NCI-H2081 (cell line): ENCODE results near the gene HS2ST1.
"Not testable (repeated sequence)": the region's sequence is repeated elsewhere in the genome, so short reads cannot be mapped to it uniquely, and the experiment has no call there.

Experiments used
- DNase-seq, 2 experiments: peaks; one replicate each; lab custom pipeline; 2025; lab: John Stamatoyannopoulos, UW

The HS2ST1 gene

GRCh38 chr1:86971778-86972177, 57.3 kb downstream of the HS2ST1 start:
- no peak for DNase-seq

GRCh38 chr1:86972262-86972661, 57.8 kb downstream of the HS2ST1 start:
- peak; percentile 14 to 63 for DNase-seq

- no peak for DNase-seq
These were observed 61.6 kb downstream of the HS2ST1 start for GRCh38 chr1:86975993-86976550.

DNA sequence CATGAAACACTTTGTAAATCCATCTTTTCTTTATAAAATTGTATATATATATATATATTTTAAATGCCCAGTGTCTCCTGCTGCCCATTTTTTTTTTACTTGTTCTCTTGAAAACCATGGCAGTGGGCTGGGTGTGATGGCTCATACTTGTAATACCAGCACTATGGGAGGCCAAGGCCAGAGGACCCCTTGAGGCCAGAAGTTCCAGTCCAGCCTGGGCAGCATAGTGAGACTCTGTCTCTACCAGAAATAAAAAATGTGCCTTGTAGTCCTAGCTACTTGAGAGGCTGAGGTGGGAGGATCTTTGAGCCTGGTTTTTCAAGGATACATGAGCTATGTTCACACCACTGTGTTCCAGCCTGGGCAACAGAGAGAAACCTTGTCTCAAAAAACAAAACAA, 62.2 kb downstream of the HS2ST1 start:
- no peak for DNase-seq

DNA sequence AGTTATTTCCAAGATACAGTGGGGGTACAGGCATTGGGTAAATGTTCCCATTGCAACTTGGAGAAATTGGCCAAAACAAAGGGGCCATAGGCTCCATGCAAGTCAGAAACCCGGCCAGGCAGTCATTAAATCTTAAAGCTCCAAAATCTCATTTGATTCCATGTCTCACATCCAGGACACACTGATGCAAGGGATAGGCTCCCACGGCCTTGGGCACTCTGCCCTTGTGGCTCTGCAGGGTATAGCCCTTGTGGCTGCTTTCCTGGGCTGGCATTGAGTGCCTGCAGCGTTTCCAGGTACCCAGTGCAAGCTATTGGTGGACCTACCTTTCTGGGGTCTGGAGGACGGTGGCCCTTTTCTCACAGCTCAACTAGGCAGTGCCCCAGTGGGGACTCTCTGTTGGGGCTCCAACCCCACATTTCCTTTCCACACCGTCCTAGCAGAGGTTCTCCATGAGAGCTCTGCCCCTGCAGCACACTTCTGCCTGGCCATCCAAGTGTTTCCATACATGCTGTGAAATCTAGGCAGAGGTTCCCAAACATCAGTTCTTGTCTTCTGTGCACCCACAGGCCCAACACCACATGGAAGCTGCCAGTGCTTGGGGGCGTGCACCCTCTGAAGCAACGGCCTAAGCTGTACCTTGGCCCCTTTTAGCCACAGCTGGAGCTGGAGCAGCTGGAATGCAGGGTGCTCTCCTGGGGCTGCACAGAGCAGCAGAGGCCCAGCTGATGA, 67.2 kb downstream of the HS2ST1 start:
- no peak for DNase-seq

DNA sequence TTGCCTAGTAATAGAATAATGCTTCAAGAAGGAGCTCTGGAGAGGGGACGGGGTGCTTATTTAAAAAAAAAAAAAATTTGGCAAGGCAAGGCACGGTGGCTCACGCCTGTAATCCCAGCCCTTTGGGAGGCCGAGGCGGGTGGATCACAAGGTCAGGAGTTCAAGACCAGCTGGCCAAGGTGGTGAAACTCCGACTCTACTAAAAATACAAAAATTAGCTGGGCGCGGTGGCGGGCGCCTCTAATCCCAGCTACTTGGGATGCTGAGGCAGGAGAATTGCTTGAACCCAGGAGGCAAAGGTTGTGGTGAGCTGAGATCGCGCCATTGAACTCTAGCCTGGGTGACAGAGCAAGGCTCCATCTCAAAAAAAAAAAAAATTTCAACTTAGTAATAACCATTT, 69.2 kb downstream of the HS2ST1 start:
- not testable (repeated sequence) for DNase-seq

GRCh38 chr1:86987446-86987845, 73.0 kb downstream of the HS2ST1 start:
- DNase-seq = no peak

- DNase-seq = no peak
These were observed 74.4 kb downstream of the HS2ST1 start for GRCh38 chr1:86988835-86989234.

DNA sequence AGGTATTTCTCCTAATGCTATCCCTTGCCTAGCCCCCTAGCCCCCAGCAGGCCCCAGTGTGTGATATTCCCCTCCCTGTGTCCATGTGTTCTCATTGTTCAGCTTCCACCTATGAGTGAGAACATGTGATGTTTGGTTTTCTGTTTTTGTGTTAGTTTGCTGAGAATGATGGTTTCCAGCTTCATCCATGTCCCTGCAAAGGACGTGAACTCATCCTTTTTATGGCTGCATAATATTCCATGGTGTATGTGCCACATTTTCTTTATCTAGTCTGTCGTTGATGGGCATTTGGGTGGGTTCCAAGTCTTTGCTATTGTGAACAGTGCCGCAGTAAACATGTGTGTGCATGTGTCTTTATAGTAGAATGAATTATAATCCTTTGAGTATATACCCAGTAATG, 75.3 kb downstream of the HS2ST1 start:
- DNase-seq = not testable (repeated sequence)

- no peak for DNase-seq
These were observed 76.4 kb downstream of the HS2ST1 start for GRCh38 chr1:86990826-86991225.

- no peak for DNase-seq
These were observed 77.2 kb downstream of the HS2ST1 start for GRCh38 chr1:86991549-86992186.

DNA sequence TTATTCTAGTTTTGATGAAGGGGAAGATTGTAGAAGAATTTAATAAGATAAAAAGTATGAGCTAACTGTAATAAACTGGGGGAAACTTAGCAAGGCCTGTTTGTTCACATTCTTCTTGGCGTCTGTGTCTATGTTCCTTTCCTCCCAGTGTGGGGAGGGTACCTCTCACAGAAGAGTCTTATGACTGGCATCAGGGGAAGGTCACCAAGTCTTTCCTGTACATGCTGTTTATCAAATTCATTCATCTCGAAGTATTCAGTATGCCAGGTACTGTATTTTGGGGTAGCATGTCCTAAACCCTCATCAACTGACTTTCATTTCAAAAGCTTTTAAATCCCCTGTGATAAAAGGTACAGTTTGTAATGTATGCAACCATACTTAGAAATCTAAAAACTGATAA, 78.4 kb downstream of the HS2ST1 start:
- no peak for DNase-seq

GRCh38 chr1:86993269-86993985, 79.0 kb downstream of the HS2ST1 start:
- DNase-seq = no peak

GRCh38 chr1:86994061-86994460, 79.6 kb downstream of the HS2ST1 start:
- no peak for DNase-seq

DNA sequence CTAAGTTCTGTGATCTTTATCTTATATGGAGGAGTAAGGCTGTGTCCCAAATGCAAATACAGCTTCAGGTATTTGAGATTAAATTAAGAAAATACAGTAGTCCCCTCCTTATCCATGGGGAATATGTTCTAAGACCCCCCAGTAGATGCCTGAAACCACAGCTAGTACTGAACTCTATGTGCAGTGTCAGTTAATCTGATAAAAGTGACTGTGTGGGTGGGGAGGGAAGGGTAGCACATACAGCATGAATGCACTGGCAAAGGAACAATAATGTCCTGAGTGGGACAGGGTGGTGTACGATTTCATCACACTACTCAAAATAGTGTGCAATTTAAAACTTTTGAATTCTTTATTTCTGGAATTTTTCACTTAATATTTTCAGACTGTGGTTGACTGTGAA, 83.1 kb downstream of the HS2ST1 start:
- no peak for DNase-seq

- DNase-seq = no peak
These were observed 83.8 kb downstream of the HS2ST1 start for GRCh38 chr1:86998280-86998679.

DNA sequence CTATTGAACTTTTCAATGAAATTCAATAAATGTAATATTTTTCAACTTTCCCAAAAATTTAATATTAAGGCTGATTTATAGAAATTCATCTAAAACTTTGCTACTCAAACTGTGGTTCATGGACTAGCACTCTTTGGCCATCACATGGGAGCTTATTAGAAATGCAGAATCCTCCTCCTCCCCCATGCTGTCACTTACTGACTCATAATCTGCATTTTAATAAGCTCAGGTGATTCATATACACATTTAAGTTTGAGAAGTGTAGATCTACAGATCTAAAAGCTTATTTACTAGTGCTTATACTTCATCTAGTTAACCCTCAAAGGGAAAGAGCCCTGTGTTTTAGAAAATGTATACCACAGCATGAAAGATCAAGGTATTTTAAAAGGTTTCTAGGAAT, 84.3 kb downstream of the HS2ST1 start:
- no peak for DNase-seq

DNA sequence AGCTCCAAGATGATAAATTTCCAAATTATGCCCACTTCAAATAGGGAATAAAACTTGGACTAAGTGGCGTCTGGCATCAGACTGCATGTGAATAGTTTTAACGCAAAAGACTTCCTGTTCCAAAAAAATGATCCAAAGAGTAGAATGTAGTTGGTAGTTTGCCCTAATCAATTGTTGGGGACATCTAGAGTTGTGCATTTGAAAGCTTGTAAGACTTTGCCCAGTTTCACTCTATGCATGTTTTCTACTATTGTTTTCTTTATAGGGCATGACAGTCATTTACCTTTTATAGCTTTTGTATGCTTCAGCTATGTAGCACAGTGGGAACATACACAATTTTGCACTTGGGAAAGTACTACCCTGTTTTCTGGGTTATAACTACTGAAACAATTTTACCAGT, 86.0 kb downstream of the HS2ST1 start:
- no peak for DNase-seq

DNA sequence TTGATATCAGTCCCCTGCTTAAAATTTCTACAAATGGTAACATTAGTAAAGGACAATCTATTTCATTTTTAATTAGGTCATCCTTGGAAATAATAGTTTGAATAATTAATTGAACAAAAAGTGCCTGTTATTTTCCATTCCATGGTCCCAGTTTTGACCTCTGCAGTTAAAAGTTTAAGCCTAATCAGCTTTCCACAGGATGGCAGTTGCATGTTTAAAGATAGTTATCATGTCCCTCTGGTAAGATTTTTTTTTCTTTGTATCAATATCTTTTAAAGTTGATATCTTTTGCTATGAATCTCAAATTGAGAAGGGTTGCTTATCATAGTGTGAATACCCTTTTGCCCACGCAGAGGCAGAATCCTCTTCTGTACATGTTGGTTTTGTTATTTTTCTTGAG, 90.4 kb downstream of the HS2ST1 start:
- no peak for DNase-seq

DNA sequence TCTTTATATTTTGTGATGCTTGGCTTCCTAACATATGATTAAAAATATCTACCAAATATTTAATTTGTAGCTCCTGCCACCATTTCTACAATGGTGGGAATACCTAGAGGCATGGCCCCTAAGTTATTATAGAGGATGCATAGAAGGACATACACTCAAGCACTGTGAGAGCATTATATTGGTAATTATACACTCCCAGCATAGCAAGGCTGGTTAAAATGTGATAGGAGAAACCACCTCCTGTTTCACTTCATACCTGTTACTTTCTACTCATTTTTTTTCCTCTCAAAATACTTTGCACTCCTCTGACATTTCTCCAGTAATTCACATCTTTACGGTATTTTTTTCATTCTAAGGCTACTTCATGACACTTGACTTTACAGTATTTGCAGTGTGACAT, 92.9 kb downstream of the HS2ST1 start:
- no peak for DNase-seq

DNA sequence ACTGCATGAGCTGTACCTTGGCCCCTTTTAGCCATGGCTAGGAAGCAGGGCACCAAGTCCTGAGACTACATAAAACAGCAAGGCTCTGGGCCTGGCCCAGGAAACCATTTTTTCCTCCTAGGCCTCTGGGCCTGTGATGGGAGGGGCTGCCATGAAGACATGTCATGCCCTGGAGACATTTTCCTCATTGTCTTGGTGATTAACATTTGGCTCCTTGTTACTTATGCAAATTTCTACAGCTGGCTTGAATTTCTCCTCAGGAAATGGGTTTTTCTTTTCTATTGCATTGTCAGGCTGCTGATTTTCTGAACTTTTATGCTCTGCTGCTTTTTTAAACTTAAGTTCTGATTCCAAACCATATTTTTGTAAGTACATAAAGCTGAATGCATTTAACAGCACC, 99.0 kb downstream of the HS2ST1 start:
- DNase-seq = not testable (repeated sequence)

DNA sequence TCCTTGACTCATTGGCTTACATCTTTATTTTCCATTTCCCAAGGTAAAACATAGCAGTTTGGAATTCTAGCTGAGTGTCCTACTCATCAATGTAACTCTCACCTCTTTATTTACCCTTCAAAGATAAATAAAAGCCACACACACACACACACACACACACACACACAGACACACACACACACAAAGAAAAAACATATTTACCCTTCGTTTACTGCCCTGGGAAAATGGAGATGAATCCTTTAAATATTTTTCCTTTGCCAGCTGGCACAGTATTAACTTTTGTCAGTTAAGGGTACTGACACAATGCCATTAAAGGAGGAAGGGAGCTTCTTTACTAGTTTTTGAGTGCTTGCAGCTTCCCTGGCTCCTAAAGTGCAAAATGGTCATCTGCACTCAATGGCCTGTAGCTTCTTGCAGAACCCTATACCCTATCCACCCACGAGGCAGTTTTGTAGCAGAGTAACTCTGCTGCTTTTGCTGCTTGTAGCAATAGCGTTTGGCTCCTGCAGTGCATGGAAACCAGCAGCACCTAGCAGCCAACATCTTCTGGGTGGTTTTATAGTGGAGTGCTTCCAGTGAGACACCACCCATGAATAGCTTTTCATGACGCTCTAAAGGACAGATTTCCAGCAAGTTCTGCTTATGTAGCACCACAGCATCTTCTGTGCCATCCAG, 103.7 kb downstream of the HS2ST1 start:
- DNase-seq = no peak
